GM19397 (cell line): ENCODE measurements around the gene PANX1.
"Not testable (repeated sequence)": the region's sequence is repeated elsewhere in the genome, so short reads cannot be mapped to it uniquely, and the experiment has no call there.

Source experiments
- ATAC-seq: cut with Tn5 transposase; IDR thresholded peaks from one replicate; pipeline ENCODE4 v1.9.1; 2021; ENCODE audit warnings: mild to moderate bottlenecking, moderate library complexity; ENCODE audit not compliant: unreplicated experiment

Gene PANX1

DNA sequence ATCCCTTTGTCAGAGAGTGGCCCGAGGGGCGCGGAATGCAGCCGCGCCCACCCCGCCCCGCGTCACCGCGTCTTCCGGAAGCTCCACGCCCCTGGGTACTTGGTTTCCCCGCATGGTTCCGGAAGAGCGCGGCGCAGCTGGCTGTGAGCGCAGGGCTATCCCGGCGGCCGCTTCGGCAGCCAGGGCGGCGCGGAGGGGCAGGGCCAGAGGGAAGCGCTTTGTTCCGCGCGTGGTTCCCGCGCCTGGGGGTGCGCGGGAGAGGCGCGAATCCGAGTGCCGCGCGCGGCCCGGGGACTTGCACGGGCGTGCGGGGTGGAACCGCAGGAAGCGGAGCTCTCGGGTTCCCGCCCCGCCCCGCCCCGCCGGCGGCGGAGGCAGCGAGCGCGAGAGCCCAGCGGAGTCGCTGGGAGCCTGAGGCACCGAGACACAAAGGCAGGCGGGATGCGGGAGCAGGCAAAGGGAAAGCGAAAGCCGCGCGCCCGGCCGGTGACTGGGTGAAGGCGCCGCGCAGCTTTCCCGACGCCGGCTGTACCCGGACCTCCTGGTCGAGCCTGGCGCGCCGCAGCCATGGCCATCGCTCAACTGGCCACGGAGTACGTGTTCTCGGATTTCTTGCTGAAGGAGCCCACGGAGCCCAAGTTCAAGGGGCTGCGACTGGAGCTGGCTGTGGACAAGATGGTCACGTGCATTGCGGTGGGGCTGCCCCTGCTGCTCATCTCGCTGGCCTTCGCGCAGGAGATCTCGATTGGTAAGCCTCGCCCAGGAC lies at the start of gene PANX1:
Gene PANX1, plus strand, starts transcription at position 96 of the 766 bp plus-strand sequence. Its CDS starts 472 bp downstream, at position 568.
- ATAC-seq: peak; percentile 84

DNA sequence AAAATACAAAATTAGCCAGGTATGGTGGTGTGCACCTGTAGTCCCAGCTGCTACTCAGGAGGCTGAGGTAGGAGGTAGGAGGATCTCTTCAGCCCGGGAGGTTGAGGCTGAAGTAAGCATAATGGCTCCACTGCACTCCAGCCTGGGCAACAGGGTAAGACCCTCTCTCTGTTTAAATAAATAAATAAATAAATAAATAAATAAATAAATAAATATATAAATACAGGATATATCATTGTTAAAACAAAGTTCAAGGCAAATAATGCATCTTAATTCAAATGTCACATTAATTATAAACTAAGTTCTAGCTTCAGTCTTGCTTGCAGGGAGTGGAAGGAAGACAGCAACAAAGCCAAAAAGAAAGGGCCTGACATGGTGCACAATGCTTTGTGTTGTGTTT lies 44.5 kb upstream of the PANX1 start:
- no peak for ATAC-seq

DNA sequence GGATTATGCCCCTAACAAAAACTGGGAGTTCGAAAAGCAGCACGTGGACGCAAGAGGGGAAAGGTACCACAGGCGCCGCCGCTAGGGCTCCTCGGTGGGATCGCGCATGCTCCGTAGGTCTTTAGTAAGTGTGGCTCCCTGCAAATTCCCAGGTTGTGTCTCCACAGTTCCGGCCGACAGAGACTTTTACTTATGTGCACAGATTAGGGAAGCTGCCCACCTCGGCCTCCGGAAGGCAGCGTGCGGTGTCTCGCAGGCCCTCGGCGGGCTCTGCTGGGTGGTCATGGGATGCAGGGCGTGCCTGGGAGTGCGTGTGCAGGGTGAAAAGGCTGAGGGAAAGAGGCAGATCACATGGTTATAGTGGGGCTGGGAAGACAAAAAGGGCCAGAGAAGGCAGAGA lies 39.7 kb upstream of the PANX1 start:
- no peak for ATAC-seq

DNA sequence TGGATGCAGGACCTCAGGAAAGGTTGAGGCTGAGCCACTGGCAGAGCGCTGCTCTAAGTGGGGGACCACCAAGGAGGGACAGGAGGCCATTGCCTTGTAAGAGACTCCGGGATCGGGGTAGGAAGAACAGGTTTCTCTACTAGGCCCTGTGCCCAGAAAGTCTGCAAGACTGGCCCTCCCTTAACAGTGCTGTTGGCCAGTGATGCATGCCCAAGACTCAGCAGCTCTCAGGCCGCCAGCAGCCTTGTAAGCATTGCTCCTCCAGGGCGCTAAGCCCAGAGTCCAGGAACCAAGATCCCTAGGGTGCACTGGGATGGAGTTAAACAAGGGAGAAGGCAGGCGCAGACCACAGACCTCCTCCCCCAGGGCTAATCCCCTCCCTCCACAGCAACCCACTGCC lies 39.3 kb upstream of the PANX1 start:
- ATAC-seq: no peak

DNA sequence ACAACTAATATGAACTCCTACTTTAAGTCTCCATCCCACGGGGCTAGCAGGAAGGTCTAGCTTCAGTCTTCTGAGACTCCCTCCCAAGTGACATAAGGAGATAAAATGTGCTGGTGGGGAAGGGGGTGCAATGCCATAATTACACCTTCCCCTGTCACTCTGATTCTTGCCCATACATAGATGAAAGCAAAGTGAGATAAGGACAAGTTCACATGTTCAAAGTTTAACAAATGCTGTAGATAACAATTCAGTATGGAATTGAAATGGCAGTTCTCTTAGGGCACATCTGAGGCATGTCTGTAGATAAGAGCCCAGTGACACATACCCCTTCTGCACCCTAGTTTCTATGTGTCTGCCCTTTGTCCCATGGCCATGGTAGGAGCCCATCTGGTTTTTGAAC lies 38.2 kb upstream of the PANX1 start:
- ATAC-seq: no peak

DNA sequence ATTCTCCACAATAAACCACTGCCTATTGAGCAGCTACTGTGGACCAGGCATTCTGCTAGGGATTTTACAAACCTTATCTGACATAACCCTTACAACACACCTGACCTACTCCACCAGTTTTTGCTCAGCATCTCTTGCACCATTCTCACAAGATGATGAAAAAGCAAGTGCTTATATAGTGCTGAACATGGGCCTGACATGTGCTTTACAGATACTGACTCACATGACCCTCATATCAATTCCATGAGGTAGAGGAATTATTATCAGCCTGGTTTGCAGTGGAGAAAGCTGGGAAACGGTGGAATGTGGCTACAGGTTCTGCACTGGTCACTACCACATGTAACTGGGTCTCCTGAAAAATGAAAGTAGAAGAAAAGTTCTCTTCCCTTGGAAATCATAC lies 37.5 kb upstream of the PANX1 start:
- no peak for ATAC-seq

- no peak for ATAC-seq
These were observed 28.4 kb upstream of the PANX1 start for GRCh38 chr11:94100253-94100652.

- no peak for ATAC-seq
These were observed 25.2 kb upstream of the PANX1 start for GRCh38 chr11:94103471-94103870.

DNA sequence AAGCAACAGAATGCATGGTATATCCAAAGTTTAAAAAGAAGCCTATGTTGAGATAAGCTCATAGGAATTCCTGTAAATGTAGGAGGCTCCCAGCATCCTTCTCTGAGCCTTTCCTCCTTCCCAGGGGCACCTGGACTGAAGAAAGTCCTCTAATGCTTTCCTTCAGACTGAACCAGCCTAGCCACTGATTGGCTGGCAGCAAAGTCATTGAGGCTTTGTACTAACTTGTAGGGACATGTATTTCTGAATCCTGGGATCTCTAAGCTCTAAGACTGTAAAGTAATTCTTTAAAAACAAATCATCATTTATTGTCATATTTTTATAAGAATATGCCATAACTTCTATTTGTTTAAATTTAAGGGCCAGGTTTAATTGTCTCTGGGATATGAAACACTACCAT lies 23.9 kb upstream of the PANX1 start:
- ATAC-seq: no peak

DNA sequence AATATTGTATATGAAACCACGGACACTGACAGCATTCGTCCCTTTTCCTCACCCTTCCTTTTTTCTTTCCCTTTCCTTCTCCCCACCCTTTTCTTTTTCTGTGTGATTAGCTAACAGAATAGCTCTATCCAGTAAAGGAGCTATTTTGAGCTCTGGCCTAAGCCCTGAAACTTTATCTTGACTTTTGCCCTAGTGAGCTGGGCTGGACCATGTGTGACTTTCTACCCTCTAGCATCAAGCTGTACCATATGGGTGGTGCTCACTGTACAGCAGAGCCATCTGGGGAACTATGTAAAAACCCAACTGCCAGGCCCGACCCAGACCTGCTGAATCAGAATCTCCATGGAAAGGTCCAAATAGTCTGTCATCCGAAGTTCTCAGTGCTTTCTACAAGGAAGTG lies 21.9 kb upstream of the PANX1 start:
- no peak for ATAC-seq

DNA sequence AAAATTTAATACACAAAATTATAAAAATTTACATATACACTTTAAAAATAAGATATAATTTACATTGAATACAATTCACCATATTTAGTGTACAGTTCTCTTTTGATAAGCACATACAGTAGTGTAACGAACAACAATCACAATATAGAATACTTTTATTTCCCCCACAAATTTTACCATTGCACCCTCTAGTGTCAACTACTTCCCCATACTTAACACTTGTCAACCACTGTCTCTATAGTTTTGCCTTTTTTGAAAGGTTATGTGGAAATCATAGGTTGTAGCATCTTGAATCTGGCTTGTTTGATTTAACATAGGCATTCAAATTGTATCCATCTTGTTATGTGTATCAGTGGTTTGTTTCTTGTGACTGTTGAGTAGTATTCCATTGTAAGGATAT lies 21.3 kb upstream of the PANX1 start:
- ATAC-seq: no peak

- no peak for ATAC-seq
These were observed 17.4 kb upstream of the PANX1 start for GRCh38 chr11:94111241-94111640.

DNA sequence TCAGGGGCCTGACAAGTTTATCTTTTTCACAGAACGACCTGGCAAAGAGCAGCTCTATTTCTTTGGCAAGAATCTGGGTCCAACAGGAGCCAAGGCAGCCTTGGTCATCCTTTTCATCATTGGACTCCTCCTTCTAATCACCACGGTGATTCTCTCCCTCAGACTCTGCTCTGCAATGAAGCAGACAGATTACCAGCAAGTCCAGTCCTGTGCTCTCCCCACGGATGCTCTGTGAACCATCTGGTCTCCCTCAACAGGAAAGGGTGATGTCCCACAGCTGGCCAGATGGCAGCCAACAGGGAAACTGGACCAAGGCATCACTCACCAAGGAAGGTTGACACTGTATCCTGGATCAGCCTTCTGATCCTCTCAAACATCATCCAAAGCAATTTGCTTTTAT lies 17.0 kb upstream of the PANX1 start:
- no peak for ATAC-seq

- no peak for ATAC-seq
These were observed 16.3 kb upstream of the PANX1 start for GRCh38 chr11:94112206-94112953.

GRCh38 chr11:94117197-94117574 lies 11.5 kb upstream of the PANX1 start:
- no peak for ATAC-seq

DNA sequence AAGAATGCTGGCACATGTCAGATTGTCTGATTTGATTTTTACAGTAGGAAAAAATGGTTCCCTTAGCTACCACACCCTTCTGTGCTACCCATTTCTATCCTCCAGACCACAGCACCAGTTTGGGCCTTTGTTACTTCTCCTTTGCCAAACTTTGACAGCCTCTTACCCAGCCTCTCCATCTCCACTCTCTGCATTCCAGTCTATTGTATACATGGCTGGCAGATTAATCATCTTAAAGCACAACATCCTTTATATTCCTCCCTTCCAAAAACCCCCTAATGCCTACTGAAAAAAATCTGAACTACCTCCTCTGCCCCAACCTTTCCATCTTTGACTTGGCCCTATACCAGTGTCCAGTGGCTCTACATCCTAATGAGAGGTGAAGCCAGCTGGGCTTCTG lies 10.8 kb upstream of the PANX1 start:
- ATAC-seq: no peak

DNA sequence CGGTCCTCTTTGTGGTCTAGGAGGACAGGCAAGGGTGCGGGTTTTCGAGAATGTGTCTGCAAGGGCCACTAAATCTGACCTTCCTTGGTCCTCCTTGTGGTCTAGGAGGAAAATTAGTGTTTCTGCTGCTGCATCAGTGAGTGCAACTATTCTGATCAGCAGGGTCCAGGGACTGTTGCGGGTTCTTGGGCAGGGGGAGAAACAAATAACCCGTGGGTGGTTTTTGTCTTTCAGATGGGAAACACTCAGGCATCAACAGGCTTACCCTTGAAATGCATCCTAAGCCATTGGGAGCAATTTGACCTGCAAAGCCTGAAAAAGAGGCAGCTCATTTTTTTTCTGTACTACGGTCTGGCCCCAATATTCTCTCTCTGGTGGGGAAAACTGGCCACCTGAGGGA lies 9.0 kb upstream of the PANX1 start:
- not testable (repeated sequence) for ATAC-seq

DNA sequence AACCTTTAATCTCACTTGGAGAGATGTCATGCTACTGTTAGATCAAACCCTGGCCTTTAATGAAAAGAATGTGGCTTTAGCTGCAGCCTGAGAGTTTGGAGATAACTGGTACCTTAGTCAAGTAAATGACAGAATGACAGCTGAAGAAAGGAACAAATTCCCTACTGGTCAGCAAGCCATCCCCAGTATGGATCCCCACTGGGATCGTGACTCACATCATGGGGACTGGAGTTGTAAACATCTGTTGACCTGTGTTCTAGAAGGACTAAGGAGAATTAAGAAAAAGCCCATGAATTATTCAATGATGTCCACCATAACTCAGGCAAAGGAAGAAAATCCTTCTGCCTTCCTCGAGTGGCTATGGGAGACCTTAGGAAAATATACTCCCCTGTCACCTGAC lies 8.1 kb upstream of the PANX1 start:
- not testable (repeated sequence) for ATAC-seq

DNA sequence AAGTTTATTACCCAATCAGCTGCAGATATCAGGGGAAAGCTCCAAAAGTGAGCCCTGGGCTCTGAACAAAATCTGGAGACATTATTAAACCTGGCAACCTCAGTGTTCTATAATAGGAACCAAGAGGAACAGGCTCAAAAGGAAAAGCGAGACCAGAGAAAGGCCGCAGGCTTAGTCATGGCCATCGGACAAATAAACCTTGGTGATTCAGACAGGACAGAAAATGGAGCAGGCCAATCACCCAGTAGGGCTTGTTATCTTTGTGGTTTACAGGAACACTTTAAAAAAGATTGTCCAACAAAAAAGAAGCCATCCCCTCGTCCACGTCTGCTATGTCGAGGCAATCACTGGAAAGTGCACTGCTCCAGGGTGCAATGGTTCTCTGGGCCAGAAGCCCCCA lies 7.7 kb upstream of the PANX1 start:
- ATAC-seq: no peak

- no peak for ATAC-seq
These were observed 3.1 kb upstream of the PANX1 start for GRCh38 chr11:94125407-94126115.

DNA sequence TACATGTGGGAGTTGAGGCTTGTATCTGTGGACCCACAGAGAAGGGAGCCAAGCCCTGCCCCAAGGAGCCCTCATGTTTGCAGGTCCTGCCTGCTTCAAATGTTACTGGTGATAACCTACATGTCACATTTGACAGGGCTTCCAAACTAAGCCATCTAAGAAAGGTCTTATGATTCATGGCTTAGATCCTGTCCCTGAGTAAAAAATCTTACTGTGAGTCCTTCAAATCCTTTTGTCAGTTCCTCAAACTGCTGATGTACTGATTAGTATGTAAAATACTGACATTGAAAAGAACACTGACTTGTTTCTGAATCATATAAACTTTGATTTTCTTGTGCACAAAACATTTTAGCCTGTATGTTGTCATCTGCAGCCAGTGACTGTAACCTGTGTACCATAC lies 1.0 kb upstream of the PANX1 start:
- ATAC-seq: no peak

GRCh38 chr11:94128291-94128745 lies 323 bp upstream of the PANX1 start:
- peak; percentile 19 for ATAC-seq
